A549 (cell line): ENCODE measurements around the gene ANO8. TPM values are rescaled to one million over a fixed set of nuclear protein-coding genes. Genes with fewer than 3 reads are reported as not detected.

Experiments
- ATAC-seq, 2 experiments: fragments of 200-7000 bp in 1 of 2; fragments of >200 bp in 1 of 2; cut with Nextera tagmentation in 1 of 2; cut with Tn5 transposase in 1 of 2; 3 replicates each; pipeline versions ENCODE4 v1.8.0 to v1.9.1; 2018 to 2020; ENCODE audit warnings: mild to moderate bottlenecking in 1 of 2, moderate library complexity in 1 of 2
- CTCF ChIA-PET: fragments of 300-600 bp; sonication (Branson Sonifier 250); formaldehyde crosslinking; extraction: SDS; loops from one replicate; lab custom pipeline; 2021; ENCODE audit warnings: antibody characterized with exemption, inconsistent platforms; lab: Yijun Ruan, JAX
- POLR2A ChIA-PET: fragments of 350-600 bp; formaldehyde crosslinking; extraction: SDS; loops from one replicate; lab custom pipeline; 2021; ENCODE audit warnings: antibody characterized with exemption, inconsistent platforms; lab: Yijun Ruan, JAX
- DNase-seq, 2 experiments: peaks; one replicate each; pipeline versions ENCODE4 v3.0.0 to v3.0.0-alpha.2; 2011 to 2016; ENCODE audit warnings: low read depth in 1 of 2, low spot score in 1 of 2
- FAIRE-seq: peaks from 2 replicates; lab custom pipeline; 2011; peaks lifted over from hg19 to GRCh38; lab: Jason Lieb, UNC
- H3K27ac ChIP-seq, 2 experiments: fragments of >200 bp; sonication (Bioruptor Twin); formaldehyde crosslinking; 3 replicates each; pipeline ENCODE4 v1.5.1; 2016 to 2017
- H3K4me1 ChIP-seq: fragments of >200 bp; sonication (Bioruptor Twin); formaldehyde crosslinking; 3 replicates; pipeline ENCODE4 v1.6.1; 2016
- H3K4me2 ChIP-seq: fragments of >200 bp; sonication (Bioruptor Twin); formaldehyde crosslinking; 3 replicates; pipeline ENCODE4 v1.6.1; 2016
- H3K4me3 ChIP-seq: fragments of >200 bp; sonication (Bioruptor Twin); formaldehyde crosslinking; 3 replicates; pipeline ENCODE4 v1.5.1; 2016
- H3K9me3 ChIP-seq: fragments of >200 bp; sonication (Bioruptor Twin); formaldehyde crosslinking; 3 replicates; pipeline ENCODE4 v1.6.1; 2016
- ATOH8 ChIP-seq: fragments of 250-450 bp; sonication (Bioruptor Pico); IDR thresholded peaks from 2 replicates; pipeline ENCODE4 v1.5.0; 2020; ENCODE audit warnings: low read depth, mild to moderate bottlenecking, moderate library complexity
- CHD2 ChIP-seq: fragments of 150-350 bp; IDR thresholded peaks from 2 replicates; pipeline ENCODE4 v1.6.1; 2014; ENCODE audit warnings: low read length; ENCODE audit not compliant: partially characterized antibody
- CTCF ChIP-seq: fragments of >200 bp; sonication (Bioruptor Twin); formaldehyde crosslinking; IDR thresholded peaks from 3 replicates; pipeline ENCODE4 v1.5.1; 2016
- E2F6 ChIP-seq: IDR thresholded peaks from 2 replicates; pipeline ENCODE4 v1.6.1; 2012; ENCODE audit warnings: low read depth, borderline replicate concordance
- FOSL2 ChIP-seq, 2 experiments: fragments of 450-650 bp in 1 of 2; fragments of >200 bp in 1 of 2; sonication (Bioruptor Twin) in 1 of 2; formaldehyde crosslinking; IDR thresholded peaks; 2 replicates each; pipeline versions ENCODE4 v1.5.0 to v1.6.1; 2016 to 2020; ENCODE audit warnings: mild to moderate bottlenecking in 1 of 2, moderate library complexity in 1 of 2
- HDAC2 ChIP-seq: fragments of 200-600 bp; sonication (generic); IDR thresholded peaks from 2 replicates; pipeline ENCODE4 v1.6.1; 2016
- HMGXB4 ChIP-seq: fragments of 250-450 bp; sonication (Bioruptor Pico); IDR thresholded peaks from 2 replicates; pipeline ENCODE4 v1.5.0; 2021; ENCODE audit warnings: mild to moderate bottlenecking, moderate library complexity, borderline replicate concordance
- JUN ChIP-seq, 2 experiments: fragments of >200 bp; sonication (Bioruptor Twin); formaldehyde crosslinking; IDR thresholded peaks; 2 replicates in 1 of 2; 3 replicates in 1 of 2; pipeline ENCODE4 v1.6.1; 2016 to 2017
- KDM1A ChIP-seq: fragments of 200-600 bp; sonication (generic); IDR thresholded peaks from 2 replicates; pipeline ENCODE4 v1.6.1; 2016; ENCODE audit warnings: low read depth, mild to moderate bottlenecking
- KDM5A ChIP-seq: fragments of 200-600 bp; sonication (generic); IDR thresholded peaks from 2 replicates; pipeline ENCODE4 v1.6.1; 2016; ENCODE audit warnings: antibody characterized with exemption, mild to moderate bottlenecking
- MAX ChIP-seq: IDR thresholded peaks from 2 replicates; pipeline ENCODE4 v1.6.1; 2012
- NFE2L2 ChIP-seq: fragments of 150-350 bp; conservative IDR thresholded peaks from 2 replicates; pipeline ENCODE4 v1.6.1; 2014; ENCODE audit warnings: low read length
- NPAS2 ChIP-seq: fragments of 250-450 bp; sonication (Bioruptor Pico); IDR thresholded peaks from 2 replicates; pipeline ENCODE4 v1.8.0; 2022; ENCODE audit warnings: mild to moderate bottlenecking, moderate library complexity, borderline replicate concordance
- NR3C1 ChIP-seq: fragments of >200 bp; sonication (Bioruptor Twin); formaldehyde crosslinking; IDR thresholded peaks from 3 replicates; pipeline ENCODE4 v1.6.1; 2017
- PBX3 ChIP-seq: IDR thresholded peaks from 2 replicates; pipeline ENCODE4 v1.6.1; 2012
- PHF8 ChIP-seq: fragments of 200-600 bp; sonication (generic); IDR thresholded peaks from 2 replicates; pipeline ENCODE4 v1.6.1; 2016; ENCODE audit warnings: low read depth, mild to moderate bottlenecking, antibody characterized with exemption, moderate library complexity, borderline replicate concordance
- POLR2A ChIP-seq: IDR thresholded peaks from 2 replicates; pipeline ENCODE4 v1.6.1; 2012; ENCODE audit warnings: mild to moderate bottlenecking, low read length
- RARB ChIP-seq: fragments of 250-450 bp; sonication (Bioruptor Pico); IDR thresholded peaks from 2 replicates; pipeline ENCODE4 v1.8.0; 2021; ENCODE audit warnings: mild to moderate bottlenecking, moderate library complexity
- RNF2 ChIP-seq: fragments of 200-600 bp; sonication (generic); IDR thresholded peaks from 2 replicates; pipeline ENCODE4 v1.6.1; 2016; ENCODE audit warnings: low read depth, mild to moderate bottlenecking, antibody characterized with exemption, moderate library complexity, borderline replicate concordance
- ZC3H11A ChIP-seq: fragments of 450-650 bp; IDR thresholded peaks from 2 replicates; pipeline ENCODE4 v1.6.1; 2014; ENCODE audit warnings: antibody characterized with exemption, mild to moderate bottlenecking
- ZFP36 ChIP-seq: fragments of 450-650 bp; IDR thresholded peaks from 2 replicates; pipeline ENCODE4 v1.6.1; 2014; ENCODE audit warnings: borderline replicate concordance; ENCODE audit not compliant: partially characterized antibody
- WGBS: methylation state at CpG from one replicate; pipeline ENCODE4 v1.1.6; 2017; ENCODE audit errors: missing lambda C conversion rate; 5-methylcytosine and 5-hydroxymethylcytosine counted together
- polyA plus RNA-seq, 4 experiments: library from polyadenylated mRNA; depleted of rRNA in 3 of 4; stranded (reverse); fragments of >200 nt; fragmentation: RNase III in 1 of 4; extraction: RNeasy Plus Mini Kit Qiagen cat#74134 plus additional on column Dnase treatment in 1 of 4; gene quantifications; 2 replicates in 3 of 4; 3 replicates in 1 of 4; pipeline ENCODE4 v1.2.3, GENCODE V29; 2011 to 2017

The ANO8 gene
- polyA plus RNA-seq, 2 of the 4 experiments (the other 2 are of a cell fraction), result 2.2 to 5.5 TPM

GRCh38 chr19:17336872-17337674, 2.4 kb upstream of the ANO8 start, which contains the start of gene GTPBP3:
Gene GTPBP3 (plus strand): TSS chr19:17337553. CDS start chr19:17337612, 59 bp downstream.
- Histone ChIP-seq H3K27ac (peak within 1 kb of the TSS; percentile 95), H3K4me3 (peak within 1 kb of the TSS; percentile 71), H3K4me2 (peak within 1 kb of the TSS; percentile 91)
- 2% methylated on average over 37 of the region's 41 CpGs for WGBS
- DNase-seq (peak; percentile 90 to 99), FAIRE-seq (no peak)
- POLR2A ChIA-PET, result interaction anchor here (0.9 to 1.3 kb wide), 3 partner anchors 28 to 82 kb away, joined by 3 to 10 read pairs (median 4); partner anchors contain the start of genes DDA1 and MVB12A
- TF ChIP-seq RARB (CRISPR knock-in tag) (no peak), KDM1A (peak; percentile 74; the same call in 1 of the 2 replicates), ZFP36 (peak; percentile 99), JUN (IDR thresholded peaks at IDR 0.05) (peak; percentile 37 to 53; a peak in 3 of 5 replicates), E2F6 (peak; percentile 94), MAX (peak; percentile 92), PBX3 (no peak), HDAC2 (peak; percentile 78; the same call in 1 of the 2 replicates), FOSL2 (IDR thresholded peaks at IDR 0.05) (no peak), FOSL2 (CRISPR knock-in tag; IDR thresholded peaks at IDR 0.05) (no peak), PHF8 (0 out of 2 replicates have a peak, but pooled peaks have one; percentile 48), POLR2A (peak; percentile 47), NPAS2 (CRISPR knock-in tag) (no peak), NFE2L2 (no peak), CHD2 (no peak)
- TF ChIP-seq, all 56 proteins: peak for 8
- Histone ChIP-seq H3K9me3 (no peaks in the 10 kb centered on the region), H3K4me1 (peaks cover 29% of the 10 kb centered on the region)
- peak; percentile 72 to 90 for ATAC-seq
- CTCF ChIA-PET, result interaction anchor here (0.6 to 0.7 kb wide), 2 partner anchors 10 to 48 kb away, joined by 3 to 4 read pairs; no protein-coding TSS in a partner anchor

- peak overlapping the region in 1 of 2 experiments; percentile 98; a peak in 3 of 6 replicates for H3K27ac ChIP-seq
- no peaks in the 10 kb centered on the region for H3K9me3 ChIP-seq
- ChIA-PET POLR2A (interaction anchor here (0.6 kb wide), 1 partner anchor 68 kb away, joined by 5 read pairs; no protein-coding TSS in a partner anchor), CTCF (interaction anchor here (0.7 to 1.3 kb wide), 2 partner anchors 8 to 43 kb away, joined by 3 read pairs; no protein-coding TSS in a partner anchor)
- H3K4me1 ChIP-seq, result peaks cover 25% of the 10 kb centered on the region
- peak overlapping the region; percentile 84 for H3K4me2 ChIP-seq
- no peak for DNase-seq
- TF ChIP-seq ZC3H11A, result no peak
- no peak for TF ChIP-seq POLR2A
- TF ChIP-seq NR3C1, result no peak
- no peak for TF ChIP-seq KDM5A
- no peak for FAIRE-seq
- WGBS, result 56% methylated on average over 10 of the region's 10 CpGs
- no peak overlapping the region; the same call in 2 of the 3 replicates for H3K4me3 ChIP-seq
- no peak for ATAC-seq
These were observed 920 bp upstream of the ANO8 start for GRCh38 chr19:17335575-17335974.

- Histone ChIP-seq H3K9me3 (no peaks in the 10 kb centered on the region), H3K27ac (peak overlapping the region; percentile 82 to 98), H3K4me2 (peak overlapping the region; percentile 84), H3K4me3 (peak overlapping the region; percentile 69), H3K4me1 (peaks cover 21% of the 10 kb centered on the region)
- POLR2A ChIA-PET, result interaction anchor here (0.6 to 1.0 kb wide), 4 partner anchors 21 to 67 kb away, joined by 3 to 4 read pairs (median 4); partner anchors contain the start of genes BABAM1, DDA1 and MRPL34
- CTCF ChIA-PET, result interaction anchor here (0.8 to 2.5 kb wide), 5 partner anchors 17 to 52 kb away, joined by 3 to 9 read pairs (median 6); partner anchors contain the start of gene DDA1
- ATAC-seq (no peak), DNase-seq (peak; percentile 38 to 67), FAIRE-seq (no peak)
- WGBS, result 40% methylated on average over 25 of the region's 52 CpGs
- TF ChIP-seq HMGXB4 (CRISPR knock-in tag) (no peak), PHF8 (no peak), RNF2 (no peak), RARB (CRISPR knock-in tag) (no peak), HDAC2 (0 out of 2 replicates have a peak, but pooled peaks have one; percentile 33), ATOH8 (CRISPR knock-in tag) (no peak), CTCF (no peak)
These were observed 843 bp downstream of the ANO8 start for GRCh38 chr19:17333611-17334413.
